NCI-H524 (cell line): Measurements from ENCODE around the gene UBXN1.

Experiments
- DNase-seq, 2 experiments: peaks; one replicate each; lab custom pipeline; 2025; lab: John Stamatoyannopoulos, UW

The UBXN1 gene

GRCh38 chr11:62678770-62679696 is at the start of gene UBXN1:
UBXN1 (minus strand) TSS chr11:62679073; CDS start chr11:62678923, 150 bp downstream.
- peak; percentile 61 to 81 for DNase-seq

- DNase-seq = peak; percentile 71 to 74
Observed at GRCh38 chr11:62728171-62728988, 49.5 kb upstream of the UBXN1 start, which contains the start of gene TTC9C. TTC9C (plus strand) TSS chr11:62728486; CDS start chr11:62728849, 363 bp downstream.

- DNase-seq = peak; percentile 95 to 97
Observed at GRCh38 chr11:62727872-62728170, 48.9 kb upstream of the UBXN1 start.

- DNase-seq = peak; percentile 98
Observed at GRCh38 chr11:62727165-62727871, 48.4 kb upstream of the UBXN1 start, which contains the start of gene HNRNPUL2. HNRNPUL2 (minus strand) TSS chr11:62727457; CDS start chr11:62727156, 301 bp downstream.

GRCh38 chr11:62726915-62727164 is 48.0 kb upstream of the UBXN1 start:
- DNase-seq = peak in 1 of 2 experiments; percentile 38

- no peak for DNase-seq
Observed at GRCh38 chr11:62726156-62726914, 47.5 kb upstream of the UBXN1 start.

GRCh38 chr11:62725646-62726045 is 46.8 kb upstream of the UBXN1 start:
- no peak for DNase-seq

GRCh38 chr11:62724171-62724570 is 45.3 kb upstream of the UBXN1 start:
- DNase-seq = no peak

- DNase-seq = no peak
Observed at GRCh38 chr11:62721994-62722393, 43.1 kb upstream of the UBXN1 start.

GRCh38 chr11:62719302-62719978 is 40.6 kb upstream of the UBXN1 start:
- DNase-seq = no peak

- DNase-seq = no peak
Observed at GRCh38 chr11:62716816-62717215, 37.9 kb upstream of the UBXN1 start.

- DNase-seq = no peak
Observed at GRCh38 chr11:62716206-62716605, 37.3 kb upstream of the UBXN1 start.

- DNase-seq = no peak
Observed at GRCh38 chr11:62715150-62716130, 36.6 kb upstream of the UBXN1 start.

GRCh38 chr11:62713343-62713742 is 34.5 kb upstream of the UBXN1 start:
- no peak for DNase-seq

- no peak for DNase-seq
Observed at GRCh38 chr11:62712861-62713260, 34.0 kb upstream of the UBXN1 start.

GRCh38 chr11:62712276-62712812 is 33.5 kb upstream of the UBXN1 start:
- no peak for DNase-seq

GRCh38 chr11:62710001-62710345 is 31.1 kb upstream of the UBXN1 start:
- DNase-seq = peak in 1 of 2 experiments; percentile 13

GRCh38 chr11:62709247-62710000 is 30.6 kb upstream of the UBXN1 start:
- DNase-seq = peak; percentile 93 to 97

GRCh38 chr11:62708793-62709192 is 29.9 kb upstream of the UBXN1 start:
- DNase-seq = no peak
